NCI-H526 treated with DMSO at 0.1 percent for 48 hours (cell line): ENCODE data around the gene GCGR.

Experiments used
- DNase-seq: peaks from one replicate; lab custom pipeline; 2025; lab: John Stamatoyannopoulos, UW

GCGR gene

DNA sequence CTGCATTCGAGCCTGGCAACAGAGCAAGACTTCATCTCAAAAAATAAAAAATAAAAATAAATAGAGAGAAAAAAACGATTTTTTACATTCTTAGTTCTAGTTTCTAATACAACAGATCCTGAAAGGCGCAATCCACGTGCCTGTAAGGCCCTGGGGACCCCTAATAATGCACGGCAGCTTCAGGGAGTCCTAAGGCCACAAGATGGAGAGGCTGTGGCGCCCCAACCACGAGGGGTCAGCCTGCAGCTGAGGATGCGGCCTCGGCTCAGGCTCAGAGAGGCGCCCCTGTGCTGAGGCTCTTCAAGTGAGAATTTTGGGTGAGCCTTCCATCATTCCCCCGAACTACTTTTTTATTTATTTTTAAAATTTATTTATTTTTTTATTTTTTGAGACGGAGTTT, 45.5 kb downstream of the GCGR start:
- DNase-seq, result no peak

DNA sequence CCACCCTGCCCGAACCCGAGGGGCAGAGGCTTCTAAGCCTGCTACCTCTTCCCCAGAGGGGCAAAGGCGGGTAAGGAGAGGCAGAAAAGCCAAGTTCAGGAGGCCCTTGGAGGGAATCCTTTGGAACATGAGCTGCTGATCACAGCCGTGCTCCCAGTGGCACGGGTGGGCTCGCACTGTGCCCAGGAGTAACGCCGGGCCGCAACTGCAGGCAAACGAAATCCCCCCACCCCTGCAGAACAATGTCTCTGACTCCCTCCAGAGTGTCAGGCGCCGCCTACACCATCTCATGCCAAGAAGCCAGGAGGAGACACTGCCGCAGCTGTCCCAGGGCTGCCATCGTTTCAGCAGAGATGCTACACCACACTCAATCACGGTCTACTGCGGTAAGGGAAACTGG, 47.5 kb downstream of the GCGR start:
- no peak for DNase-seq

DNA sequence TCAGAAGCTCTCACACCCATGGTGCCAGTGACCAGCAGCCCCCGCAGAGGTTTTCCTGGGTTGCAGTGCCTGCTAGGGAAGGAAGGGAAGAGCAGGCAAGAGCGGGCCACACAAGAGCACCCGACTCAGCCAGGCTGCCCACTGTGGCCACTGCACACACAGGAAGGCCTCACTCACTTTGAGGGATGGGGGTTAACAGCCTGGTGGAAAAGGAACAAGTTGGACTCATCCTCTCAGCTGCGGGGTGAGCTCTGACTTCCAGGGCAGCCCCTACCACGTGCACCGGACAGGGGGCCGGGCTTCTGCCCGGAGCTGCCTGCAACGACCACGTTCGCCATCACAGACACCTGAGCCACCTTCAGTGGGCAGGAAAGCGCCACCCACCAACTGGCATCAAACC, 48.3 kb downstream of the GCGR start:
- no peak for DNase-seq

DNA sequence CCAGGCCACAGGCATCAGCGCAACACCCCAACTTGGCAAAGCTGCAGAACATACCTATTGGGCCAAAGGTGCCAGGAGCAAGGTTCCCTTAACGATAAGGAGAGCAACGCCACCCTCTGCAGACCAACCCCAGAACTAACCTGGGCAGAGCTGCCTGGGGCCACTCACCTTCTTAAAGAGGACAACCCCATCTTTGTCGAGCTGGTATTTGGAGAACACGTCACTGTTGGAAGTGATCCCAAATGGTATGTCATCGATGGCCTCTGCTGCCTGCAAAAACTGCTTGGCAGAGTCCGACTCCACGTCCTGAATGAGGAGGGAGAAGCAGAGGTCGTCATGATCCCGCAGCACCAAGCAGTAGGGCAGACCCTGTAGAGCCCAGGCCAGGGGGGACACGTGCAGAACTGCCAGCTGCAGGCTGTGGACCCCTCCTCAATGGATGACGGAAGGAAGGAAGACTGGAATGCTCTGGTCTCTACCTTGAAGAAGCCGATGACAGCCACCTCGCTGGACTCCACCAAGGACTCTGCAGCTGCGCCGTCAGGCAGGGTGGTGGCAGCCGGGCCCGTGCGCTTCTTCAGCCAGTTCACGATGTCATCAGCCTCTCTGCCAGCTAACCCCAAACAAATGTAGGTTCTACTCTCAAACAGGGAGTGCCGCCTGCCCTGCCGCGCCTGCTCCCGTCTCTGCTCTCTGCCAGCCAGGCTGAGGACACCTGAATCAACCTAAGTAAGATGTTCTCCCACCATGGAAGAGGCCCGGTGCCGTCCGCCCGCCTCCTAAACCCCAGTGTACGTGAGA, 51.2 kb downstream of the GCGR start:
- DNase-seq, result no peak

DNA sequence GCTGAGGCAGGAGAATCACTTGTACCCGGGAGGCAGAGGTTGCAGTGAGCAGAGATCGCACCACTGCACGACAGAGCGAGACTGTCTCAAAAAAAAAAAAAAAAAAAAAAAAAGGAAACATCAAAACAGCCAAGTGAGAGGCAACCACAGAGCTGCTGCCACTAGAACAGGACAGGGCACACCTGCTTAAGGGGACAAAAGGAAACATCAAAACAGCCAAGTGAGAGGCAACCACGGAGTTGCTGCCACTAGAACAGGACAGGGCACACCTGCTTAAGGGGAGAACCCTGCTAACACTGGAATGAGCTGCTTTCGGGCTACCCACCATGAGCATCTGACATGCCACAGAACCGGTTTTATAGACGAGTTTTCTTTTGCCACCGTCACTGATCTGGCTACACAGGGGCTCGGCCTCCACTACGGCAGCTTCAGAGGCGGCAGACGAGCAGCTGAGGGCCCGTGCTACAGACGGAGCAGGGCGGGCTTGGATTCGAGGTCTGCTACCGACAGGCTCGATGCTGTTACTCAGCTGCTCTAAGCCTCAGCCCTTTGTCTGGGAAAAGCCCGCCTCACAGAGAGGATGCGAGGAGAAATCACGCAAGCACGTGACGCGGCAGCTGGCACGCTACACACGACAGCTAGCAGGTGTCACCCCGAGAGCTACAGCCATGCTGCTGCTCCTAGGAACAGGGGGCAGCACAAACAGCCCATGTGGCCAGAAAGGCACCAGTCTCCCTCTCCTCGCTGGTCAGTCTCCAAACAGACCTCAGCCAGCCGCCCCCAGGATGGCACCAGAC, 54.4 kb downstream of the GCGR start:
- DNase-seq, result no peak

DNA sequence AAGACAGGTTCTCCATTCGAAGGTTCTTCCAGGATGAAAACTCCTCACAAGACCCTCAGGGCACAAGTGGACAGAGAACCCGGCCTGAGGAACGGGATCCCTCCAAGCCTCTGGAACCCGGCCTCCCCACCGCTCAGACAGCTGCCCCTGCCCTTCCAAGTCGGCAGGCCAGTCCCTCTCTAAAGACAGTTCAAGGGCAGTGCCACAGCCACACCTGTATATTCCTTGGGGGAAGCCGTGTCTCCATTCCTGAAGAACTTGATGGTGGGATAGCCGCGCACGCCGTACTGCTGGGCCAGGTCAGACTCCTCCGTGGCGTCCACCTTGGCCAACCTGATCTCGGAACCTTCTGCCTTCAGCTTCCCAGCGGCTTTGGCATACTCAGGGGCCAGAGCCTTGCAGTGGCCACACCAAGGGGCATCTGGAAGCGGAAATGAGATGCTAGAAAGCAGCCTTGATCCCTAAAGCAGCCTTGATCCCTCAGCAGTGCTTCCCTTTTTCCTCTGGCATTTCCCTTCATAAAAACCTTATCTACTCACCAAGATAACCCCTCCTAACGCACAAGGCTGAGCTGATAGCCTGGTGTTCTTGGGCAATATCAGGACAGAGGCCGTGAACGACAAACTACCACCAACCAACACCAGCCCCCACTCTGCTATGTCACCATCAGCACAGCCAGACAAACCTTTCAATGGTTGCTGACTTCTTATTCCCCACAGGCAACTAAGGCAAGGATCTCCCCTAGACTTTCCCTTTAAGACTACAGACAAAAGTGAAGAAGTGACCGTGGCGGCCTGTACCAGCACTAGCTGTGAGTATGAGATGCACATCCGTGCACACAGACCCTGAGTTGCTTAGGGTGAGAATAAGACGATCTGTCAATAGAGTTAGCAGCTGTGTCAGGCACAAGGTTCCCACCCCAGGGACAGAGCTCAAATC, 55.3 kb downstream of the GCGR start:
- DNase-seq, result no peak

DNA sequence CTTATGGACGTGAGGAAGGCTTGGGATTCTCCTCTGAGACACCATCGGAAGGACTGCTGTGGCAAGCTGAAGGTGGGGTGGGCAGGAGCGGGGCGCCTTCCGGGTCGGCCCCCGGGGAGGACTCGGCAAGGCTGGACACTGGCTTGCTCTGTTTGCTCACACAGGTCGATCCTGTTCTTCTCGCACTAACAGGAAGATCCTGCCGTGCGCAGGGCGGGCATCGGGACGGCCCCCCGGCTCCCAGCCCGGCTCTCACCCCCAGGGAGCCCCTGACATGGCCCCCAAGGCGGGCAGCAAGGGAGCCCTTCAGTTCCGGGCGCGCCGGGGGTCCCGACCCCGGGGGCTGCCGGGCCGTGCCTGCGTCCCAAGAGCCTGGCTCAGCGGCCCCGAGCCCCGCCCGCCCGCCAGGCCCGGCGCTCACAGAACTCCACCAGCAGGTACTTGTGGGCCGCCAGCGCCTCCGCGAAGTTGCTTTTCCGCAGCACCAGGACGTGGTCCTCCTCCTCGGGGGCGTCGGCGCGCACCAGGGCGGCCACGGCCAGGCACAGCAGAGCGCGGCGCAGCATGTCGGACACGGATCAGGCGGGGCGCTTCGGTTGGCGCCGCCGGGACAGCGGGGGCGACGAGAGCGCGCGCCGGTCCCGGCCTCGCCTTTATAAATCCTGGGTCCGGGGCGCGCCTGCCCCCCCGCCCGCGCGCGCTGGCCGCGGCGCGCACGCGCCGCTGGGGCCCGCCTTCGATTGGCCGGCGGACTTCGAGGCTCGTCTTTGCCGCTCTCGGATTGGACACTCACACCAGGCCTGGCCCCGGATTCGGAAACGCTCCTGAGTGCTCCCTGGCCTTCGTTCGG, 56.2 kb downstream of the GCGR start, which contains the start of gene P4HB:
TSS of gene P4HB (minus strand) at position 630 of the 850 bp plus-strand sequence. CDS start at position 566, 64 bp downstream.
- no peak for DNase-seq

DNA sequence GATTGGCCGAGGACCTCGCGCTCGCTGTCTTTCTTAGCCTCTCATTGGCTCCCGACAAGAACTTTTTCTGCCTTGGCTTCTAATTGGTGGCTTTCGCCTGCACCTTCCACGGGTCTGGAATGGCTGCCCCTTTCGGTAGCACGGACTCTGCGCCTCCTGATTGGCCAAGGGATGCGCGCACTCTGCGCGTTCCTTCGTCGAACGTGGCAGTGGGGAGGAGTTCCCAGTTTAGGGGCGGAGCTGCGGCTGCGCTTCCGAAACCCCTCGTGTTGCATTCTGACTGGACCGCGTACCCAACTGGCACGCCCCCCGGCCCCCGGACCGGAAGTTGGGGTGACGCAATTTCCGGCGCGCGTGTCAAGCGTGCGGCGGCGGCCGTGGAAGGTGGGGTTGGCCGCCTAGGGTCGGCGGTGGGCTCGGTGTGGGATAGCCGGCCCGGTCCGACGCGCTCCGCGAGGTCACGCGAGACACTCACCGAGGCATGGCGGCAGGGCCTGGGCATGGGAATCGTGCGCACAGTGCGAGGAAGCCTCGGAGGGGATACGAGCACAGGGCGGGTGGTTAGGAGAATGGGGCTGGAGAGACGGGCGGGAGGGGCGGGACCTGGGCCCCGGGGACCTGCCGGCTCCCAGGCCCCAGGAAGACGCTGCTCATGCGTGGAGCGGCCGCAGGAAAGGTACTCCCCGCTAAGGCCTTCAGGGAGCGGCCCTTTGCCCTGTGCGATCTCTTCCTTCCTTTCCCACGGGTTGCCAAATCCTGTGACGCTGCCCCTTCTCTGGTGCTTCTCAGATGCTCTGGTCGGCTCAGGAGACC, 57.0 kb downstream of the GCGR start:
- DNase-seq, result peak; percentile 99

DNA sequence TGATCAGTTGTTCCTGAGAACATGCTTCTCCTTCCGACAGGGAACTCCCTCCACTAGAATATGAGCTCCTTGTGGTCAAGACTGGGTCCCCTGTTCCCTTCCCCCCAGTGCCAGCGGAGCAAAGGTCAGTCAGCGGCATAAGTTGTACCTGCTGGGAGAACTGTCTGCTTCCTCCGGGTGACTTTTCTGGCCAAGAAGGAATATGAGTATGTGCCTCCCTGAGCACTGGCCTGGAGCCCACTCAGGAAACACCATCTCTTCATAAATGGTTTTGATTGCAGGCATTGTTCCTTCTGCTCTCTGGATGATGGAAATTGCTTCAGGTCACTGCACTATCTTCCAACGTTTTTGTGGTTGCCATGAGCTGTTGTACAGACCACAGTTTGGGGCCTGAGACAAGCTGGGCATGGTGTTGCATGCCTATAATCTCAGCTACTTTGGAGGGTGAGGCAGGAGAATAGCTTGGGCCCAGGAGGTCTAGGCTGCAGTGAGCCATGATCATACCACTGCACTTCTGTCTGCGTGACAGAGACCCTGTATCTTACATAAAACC, 59.2 kb downstream of the GCGR start:
- no peak for DNase-seq
